H9 (cell line): Measurements from ENCODE around the gene HOXA7. TPM values are rescaled to one million over a fixed set of nuclear protein-coding genes. Genes with fewer than 3 reads are reported as not detected.

Experiments
- DNase-seq: peaks from one replicate; pipeline ENCODE4 v3.0.0-alpha.2; 2017
- H2AFZ ChIP-seq: one replicate; pipeline ENCODE4 v1.6.1; 2013; ENCODE audit warnings: mild to moderate bottlenecking, low read length, control low read depth, moderate library complexity
- H2AK5ac ChIP-seq: 2 replicates; pipeline ENCODE4 v1.6.1; 2013; ENCODE audit warnings: low read length, control low read depth, mixed read lengths; ENCODE audit not compliant: insufficient read length
- H2BK120ac ChIP-seq: one replicate; pipeline ENCODE4 v1.6.1; 2013; ENCODE audit warnings: low read depth, mild to moderate bottlenecking, low read length, control low read depth, inconsistent platforms; ENCODE audit not compliant: poor library complexity, severe bottlenecking
- H2BK12ac ChIP-seq: 2 replicates; pipeline ENCODE4 v1.6.1; 2013; ENCODE audit warnings: low read length, control low read depth, mixed read lengths, low read depth; ENCODE audit not compliant: insufficient read length
- H2BK15ac ChIP-seq: 2 replicates; pipeline ENCODE4 v1.6.1; 2013; ENCODE audit warnings: low read depth, low read length, control low read depth
- H2BK20ac ChIP-seq: one replicate; pipeline ENCODE4 v1.6.1; 2013; ENCODE audit warnings: low read depth, mild to moderate bottlenecking, low read length, control low read depth, inconsistent platforms; ENCODE audit not compliant: poor library complexity, severe bottlenecking
- H2BK5ac ChIP-seq: 2 replicates; pipeline ENCODE4 v1.6.1; 2013; ENCODE audit warnings: low read length, control low read depth, mixed read lengths; ENCODE audit not compliant: insufficient read length
- H3K14ac ChIP-seq: 2 replicates; pipeline ENCODE4 v1.6.1; 2013; ENCODE audit warnings: low read length, control low read depth; ENCODE audit not compliant: insufficient read depth
- H3K18ac ChIP-seq: 2 replicates; pipeline ENCODE4 v1.6.1; 2013; ENCODE audit warnings: low read depth, mild to moderate bottlenecking, mixed read lengths, low read length, control low read depth; ENCODE audit not compliant: insufficient read length
- H3K23ac ChIP-seq: 2 replicates; pipeline ENCODE4 v1.6.1; 2013; ENCODE audit warnings: low read length, control low read depth, mixed read lengths, low read depth; ENCODE audit not compliant: insufficient read length
- H3K23me2 ChIP-seq: 2 replicates; pipeline ENCODE4 v1.6.1; 2013; ENCODE audit warnings: low read depth, mild to moderate bottlenecking, mixed read lengths, low read length, control low read depth; ENCODE audit not compliant: insufficient read length, poor library complexity, severe bottlenecking
- H3K27ac ChIP-seq: 2 replicates; pipeline ENCODE4 v1.5.1; 2013; ENCODE audit warnings: low read length, control low read depth, mixed read lengths, low read depth; ENCODE audit not compliant: insufficient read length
- H3K27me3 ChIP-seq: 2 replicates; pipeline ENCODE4 v1.6.1; 2013; ENCODE audit warnings: low read length, control low read depth, inconsistent platforms; ENCODE audit not compliant: insufficient read depth
- H3K4ac ChIP-seq: 2 replicates; pipeline ENCODE4 v1.6.1; 2013; ENCODE audit warnings: low read depth, mild to moderate bottlenecking, control low read depth, inconsistent platforms, low read length, moderate library complexity
- H3K4me1 ChIP-seq: 2 replicates; pipeline ENCODE4 v1.6.1; 2013; ENCODE audit warnings: low read length, control low read depth, inconsistent platforms; ENCODE audit not compliant: insufficient read depth
- H3K4me2 ChIP-seq: 2 replicates; pipeline ENCODE4 v1.6.1; 2013; ENCODE audit warnings: low read length, control low read depth, mixed read lengths; ENCODE audit not compliant: insufficient read length, insufficient read depth
- H3K56ac ChIP-seq: 2 replicates; pipeline ENCODE4 v1.6.1; 2013; ENCODE audit warnings: low read depth, mild to moderate bottlenecking, mixed read lengths, low read length, control low read depth; ENCODE audit not compliant: insufficient read length
- H3K79me1 ChIP-seq: 2 replicates; pipeline ENCODE4 v1.6.1; 2013; ENCODE audit warnings: low read depth, mild to moderate bottlenecking, moderate library complexity, low read length, control low read depth, inconsistent platforms; ENCODE audit not compliant: insufficient read depth, poor library complexity, severe bottlenecking
- H3K79me2 ChIP-seq: 2 replicates; pipeline ENCODE4 v1.6.1; 2013; ENCODE audit warnings: low read length, control low read depth, inconsistent platforms; ENCODE audit not compliant: insufficient read depth
- H3K9ac ChIP-seq: 2 replicates; pipeline ENCODE4 v1.6.1; 2013; ENCODE audit warnings: low read length, control low read depth, mixed read lengths; ENCODE audit not compliant: insufficient read length; ENCODE audit errors: extremely low read depth
- H3K9me3 ChIP-seq: one replicate; pipeline ENCODE4 v1.6.1; 2013; ENCODE audit warnings: low read depth, low read length, inconsistent platforms; ENCODE audit not compliant: control insufficient read depth
- H3T11ph ChIP-seq: one replicate; pipeline ENCODE4 v1.6.1; 2013; ENCODE audit warnings: mild to moderate bottlenecking, low read length, control low read depth, inconsistent platforms
- H4K20me1 ChIP-seq: one replicate; pipeline ENCODE4 v1.6.1; 2013; ENCODE audit not compliant: control insufficient read depth, insufficient read length, insufficient read depth
- H4K5ac ChIP-seq: 2 replicates; pipeline ENCODE4 v1.6.1; 2013; ENCODE audit warnings: low read depth, mild to moderate bottlenecking, mixed read lengths, low read length, control low read depth; ENCODE audit not compliant: insufficient read length
- H4K8ac ChIP-seq: replicated peaks from 2 replicates; pipeline ENCODE4 v1.6.1; 2013; ENCODE audit warnings: low read length, control low read depth, mixed read lengths, low read depth; ENCODE audit not compliant: insufficient read length
- H4K91ac ChIP-seq: 2 replicates; pipeline ENCODE4 v1.6.1; 2013; ENCODE audit warnings: low read depth, mild to moderate bottlenecking, moderate library complexity, mixed read lengths, low read length, control low read depth; ENCODE audit not compliant: insufficient read length
- H3K27ac Mint-ChIP-seq, 3 experiments: 2 replicates in 2 of 3; 3 replicates in 1 of 3; pipeline ENCODE4 v1.8.0; 2020 to 2021; ENCODE audit warnings: mixed read lengths in 3 of 3, mild to moderate bottlenecking in 1 of 3, moderate library complexity in 1 of 3
- H3K27me3 Mint-ChIP-seq: 2 replicates; pipeline ENCODE4 v1.8.0; 2021; ENCODE audit warnings: low read depth, mild to moderate bottlenecking, moderate library complexity, mixed read lengths
- H3K36me3 Mint-ChIP-seq, 3 experiments: 2 replicates in 2 of 3; 3 replicates in 1 of 3; pipeline ENCODE4 v1.8.0; 2020 to 2021; ENCODE audit warnings: low read depth in 3 of 3, mixed read lengths in 3 of 3; ENCODE audit not compliant: insufficient read depth in 1 of 3
- H3K4me1 Mint-ChIP-seq, 2 experiments: 2 replicates each; pipeline ENCODE4 v1.8.0; 2020; ENCODE audit warnings: mixed read lengths in 2 of 2
- H3K4me3 Mint-ChIP-seq, 2 experiments: 2 replicates in 1 of 2; 3 replicates in 1 of 2; pipeline ENCODE4 v1.8.0; 2020 to 2021; ENCODE audit warnings: mild to moderate bottlenecking in 2 of 2, mixed read lengths in 2 of 2, moderate library complexity in 1 of 2
- H3K9me3 Mint-ChIP-seq, 2 experiments: 2 replicates in 1 of 2; 3 replicates in 1 of 2; pipeline ENCODE4 v1.8.0; 2020; ENCODE audit warnings: mild to moderate bottlenecking in 2 of 2, mixed read lengths in 2 of 2, moderate library complexity in 1 of 2
- WGBS: extraction: QIAGEN DNeasy Blood & Tissue Kit; methylation state at CpG from one replicate; pipeline ENCODE4 v1.1.7; 2013; ENCODE audit warnings: missing lambda C conversion rate, low lambda C conversion rate, mixed read lengths; ENCODE audit not compliant: insufficient read length; ENCODE audit errors: extremely low coverage; 5-methylcytosine and 5-hydroxymethylcytosine counted together
- total RNA-seq: library from RNA; stranded (reverse); gene quantifications from 2 replicates; pipeline ENCODE4 v1.2.1, GENCODE V29; 2021
- TF ChIP-seq, protein P1 (sequence below): fragments of 200-600 bp; sonication (generic); conservative IDR thresholded peaks from 3 replicates; pipeline ENCODE4 v1.8.0; 2021; ENCODE audit warnings: antibody characterized with exemption, mild to moderate bottlenecking

HOXA7 gene
- total RNA-seq, 1 experiment from 2014 or later, result not detected

DNA sequence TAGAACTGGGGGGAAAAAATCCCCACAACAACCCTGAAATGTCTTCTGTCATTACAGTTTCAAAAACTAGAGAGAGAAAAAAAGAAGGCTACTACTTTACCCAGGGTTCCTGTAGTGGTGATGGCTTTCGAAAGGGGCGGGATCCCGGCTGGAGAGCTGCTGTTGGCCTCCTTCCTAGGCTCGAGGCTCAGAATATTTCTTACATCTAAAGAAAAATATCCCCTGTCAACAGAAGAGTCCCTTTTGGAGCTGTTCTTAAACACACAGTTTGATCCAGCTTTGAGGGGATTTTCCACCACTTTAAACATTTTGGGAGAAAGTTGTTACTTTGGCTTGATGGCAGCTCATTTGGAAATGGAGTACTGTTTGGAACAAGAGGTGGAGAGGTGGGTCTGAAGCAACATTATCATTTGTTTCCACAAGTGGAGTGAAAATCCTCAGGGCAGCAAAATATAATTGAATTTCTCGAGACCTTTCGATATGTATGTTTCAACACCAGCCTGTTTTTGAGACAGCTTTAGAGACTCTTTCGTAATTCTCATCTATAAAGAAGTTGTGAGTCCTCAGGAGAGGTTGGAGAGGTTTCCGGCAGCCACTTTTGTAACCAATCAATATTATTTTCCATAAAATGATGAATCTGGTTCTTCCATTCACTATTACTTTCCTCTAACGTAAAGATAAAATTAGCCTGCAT is 38.4 kb upstream of the HOXA7 start:
- no peak overlapping the region for H4K5ac ChIP-seq
- no peak overlapping the region for H4K8ac ChIP-seq
- H2BK5ac ChIP-seq, result no peak overlapping the region
- no peaks in the 10 kb centered on the region for H3K9me3 ChIP-seq
- no peak overlapping the region for H2BK15ac ChIP-seq
- no peaks in the 10 kb centered on the region; a peak in 2 of 7 replicates for H3K36me3 Mint-ChIP-seq
- no peak overlapping the region for H3K4me2 ChIP-seq
- H3K79me1 ChIP-seq, result no peaks in the 10 kb centered on the region
- no peak overlapping the region for H2BK120ac ChIP-seq
- peaks cover 97% of the 10 kb centered on the region for H3K27me3 Mint-ChIP-seq
- peaks cover 88% of the 10 kb centered on the region for H3K27me3 ChIP-seq
- H3K4me1 Mint-ChIP-seq, result peaks cover 0 to 8% of the 10 kb centered on the region in 2 experiments; a peak in 3 of 4 replicates
- H4K91ac ChIP-seq, result no peak overlapping the region
- H3K9ac ChIP-seq, result no peak overlapping the region
- no peaks in the 10 kb centered on the region for H3K23me2 ChIP-seq
- H3K27ac Mint-ChIP-seq, result no peak overlapping the region
- peak; percentile 25 for DNase-seq
- no peak overlapping the region for H3K27ac ChIP-seq
- H3T11ph ChIP-seq, result no peak overlapping the region
- H2AFZ ChIP-seq, result no peak overlapping the region
- no peak overlapping the region for H2AK5ac ChIP-seq
- TF ChIP-seq, protein P1, sequence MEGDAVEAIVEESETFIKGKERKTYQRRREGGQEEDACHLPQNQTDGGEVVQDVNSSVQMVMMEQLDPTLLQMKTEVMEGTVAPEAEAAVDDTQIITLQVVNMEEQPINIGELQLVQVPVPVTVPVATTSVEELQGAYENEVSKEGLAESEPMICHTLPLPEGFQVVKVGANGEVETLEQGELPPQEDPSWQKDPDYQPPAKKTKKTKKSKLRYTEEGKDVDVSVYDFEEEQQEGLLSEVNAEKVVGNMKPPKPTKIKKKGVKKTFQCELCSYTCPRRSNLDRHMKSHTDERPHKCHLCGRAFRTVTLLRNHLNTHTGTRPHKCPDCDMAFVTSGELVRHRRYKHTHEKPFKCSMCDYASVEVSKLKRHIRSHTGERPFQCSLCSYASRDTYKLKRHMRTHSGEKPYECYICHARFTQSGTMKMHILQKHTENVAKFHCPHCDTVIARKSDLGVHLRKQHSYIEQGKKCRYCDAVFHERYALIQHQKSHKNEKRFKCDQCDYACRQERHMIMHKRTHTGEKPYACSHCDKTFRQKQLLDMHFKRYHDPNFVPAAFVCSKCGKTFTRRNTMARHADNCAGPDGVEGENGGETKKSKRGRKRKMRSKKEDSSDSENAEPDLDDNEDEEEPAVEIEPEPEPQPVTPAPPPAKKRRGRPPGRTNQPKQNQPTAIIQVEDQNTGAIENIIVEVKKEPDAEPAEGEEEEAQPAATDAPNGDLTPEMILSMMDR, result no peak
- H3K79me2 ChIP-seq, result no peaks in the 10 kb centered on the region
- H3K4me1 ChIP-seq, result no peaks in the 10 kb centered on the region
- H3K4me3 Mint-ChIP-seq, result no peak overlapping the region
- H3K18ac ChIP-seq, result no peak overlapping the region
- H4K20me1 ChIP-seq, result no peaks in the 10 kb centered on the region
- no peak overlapping the region for H2BK20ac ChIP-seq
- WGBS, result no CpG with 5 or more reads among the region's 9 CpGs
- H3K56ac ChIP-seq, result no peak overlapping the region
- peaks cover 3 to 11% of the 10 kb centered on the region in 2 experiments; a peak in 2 of 5 replicates for H3K9me3 Mint-ChIP-seq
- no peak overlapping the region for H3K23ac ChIP-seq
- H3K14ac ChIP-seq, result no peak overlapping the region
- no peak overlapping the region for H3K4ac ChIP-seq
- no peak overlapping the region for H2BK12ac ChIP-seq
